Rectal smooth muscle tissue (tissue), 1 donor: ENCODE data around the gene SLC29A2.
"Not testable (repeated sequence)": the region's sequence is repeated elsewhere in the genome, so short reads cannot be mapped to it uniquely, and the experiment has no call there.

Experiments used
- H3K27ac ChIP-seq: one replicate; pipeline ENCODE4 v1.7.0; 2013; ENCODE audit warnings: low read depth, low read length, inconsistent platforms
- H3K27me3 ChIP-seq: one replicate; pipeline ENCODE4 v1.7.0; 2013; ENCODE audit warnings: low read length; ENCODE audit not compliant: control insufficient read depth, insufficient read depth
- H3K36me3 ChIP-seq: one replicate; pipeline ENCODE4 v1.7.0; 2013; ENCODE audit warnings: low read length; ENCODE audit not compliant: control insufficient read depth, insufficient read depth
- H3K4me1 ChIP-seq: one replicate; pipeline ENCODE4 v1.7.0; 2013; ENCODE audit warnings: low read length; ENCODE audit not compliant: control insufficient read depth, insufficient read depth
- H3K4me3 ChIP-seq: one replicate; pipeline ENCODE4 v1.7.0; 2013; ENCODE audit warnings: low read length
- H3K9ac ChIP-seq: one replicate; pipeline ENCODE4 v1.7.0; 2013; ENCODE audit warnings: low read length

Gene SLC29A2

GRCh38 chr11:66322732-66323427, 48.7 kb downstream of the SLC29A2 start:
- H3K27ac ChIP-seq: no peak overlapping the region
- H3K4me1 ChIP-seq: peaks cover 10% of the 10 kb centered on the region
- no peak overlapping the region for H3K9ac ChIP-seq
- no peak overlapping the region for H3K4me3 ChIP-seq
- no peaks in the 10 kb centered on the region for H3K27me3 ChIP-seq
- H3K36me3 ChIP-seq: no peaks in the 10 kb centered on the region

- H3K27ac ChIP-seq: no peak overlapping the region
- no peak overlapping the region for H3K9ac ChIP-seq
- no peak overlapping the region for H3K4me3 ChIP-seq
- no peaks in the 10 kb centered on the region for H3K27me3 ChIP-seq
- H3K36me3 ChIP-seq: no peaks in the 10 kb centered on the region
- H3K4me1 ChIP-seq: peaks cover 9% of the 10 kb centered on the region
These were observed 50.0 kb downstream of the SLC29A2 start for GRCh38 chr11:66321606-66322005.

- not testable (repeated sequence) for H3K4me3 ChIP-seq, H3K27me3 ChIP-seq, H3K9ac ChIP-seq, H3K36me3 ChIP-seq, H3K27ac ChIP-seq
- H3K4me1 ChIP-seq: peaks cover 13% of the 10 kb centered on the region
These were observed 50.8 kb downstream of the SLC29A2 start for GRCh38 chr11:66320748-66321147.

- H3K4me1 ChIP-seq: peaks cover 16% of the 10 kb centered on the region
- H3K36me3 ChIP-seq, H3K27me3 ChIP-seq, H3K4me3 ChIP-seq, H3K9ac ChIP-seq, H3K27ac ChIP-seq: not testable (repeated sequence)
These were observed 51.3 kb downstream of the SLC29A2 start for GRCh38 chr11:66320289-66320688.

- Histone ChIP-seq H3K27me3 (no peaks in the 10 kb centered on the region), H3K4me1 (peaks cover 16% of the 10 kb centered on the region), H3K4me3 (no peak overlapping the region), H3K27ac (no peak overlapping the region), H3K36me3 (no peaks in the 10 kb centered on the region), H3K9ac (no peak overlapping the region)
These were observed 53.0 kb downstream of the SLC29A2 start for GRCh38 chr11:66318600-66318970.

- Histone ChIP-seq H3K4me3 (peak overlapping the region; percentile 50), H3K9ac (peak overlapping the region; percentile 40), H3K27ac (peak overlapping the region; percentile 94), H3K4me1 (peaks cover 16% of the 10 kb centered on the region), H3K36me3 (no peaks in the 10 kb centered on the region), H3K27me3 (no peaks in the 10 kb centered on the region)
These were observed 53.6 kb downstream of the SLC29A2 start for GRCh38 chr11:66317723-66318599.

- Histone ChIP-seq H3K4me3 (peak overlapping the region; percentile 50), H3K9ac (peak overlapping the region; percentile 40)
These were observed 54.2 kb downstream of the SLC29A2 start for GRCh38 chr11:66317322-66317722.

GRCh38 chr11:66316849-66317251, 54.7 kb downstream of the SLC29A2 start, which contains the start of gene CD248:
Gene CD248 (minus strand): TSS chr11:66317044. CDS start chr11:66317027, 17 bp downstream.
- Histone ChIP-seq H3K27ac (peak within 1 kb of the TSS; percentile 94), H3K9ac (peak within 1 kb of the TSS; percentile 40)

More at GRCh38 chr11:66317322-66317722, 54.2 kb downstream of the SLC29A2 start:
- no peaks in the 10 kb centered on the region for H3K27me3 ChIP-seq
- H3K4me1 ChIP-seq: peaks cover 16% of the 10 kb centered on the region
- H3K36me3 ChIP-seq: no peaks in the 10 kb centered on the region
- peak overlapping the region; percentile 94 for H3K27ac ChIP-seq

GRCh38 chr11:66315921-66316811, 55.4 kb downstream of the SLC29A2 start:
- H3K27me3 ChIP-seq: no peaks in the 10 kb centered on the region
- H3K9ac ChIP-seq: peak overlapping the region; percentile 32
- peak overlapping the region; percentile 47 for H3K4me3 ChIP-seq
- H3K27ac ChIP-seq: peak overlapping the region; percentile 94
- peaks cover 16% of the 10 kb centered on the region for H3K4me1 ChIP-seq
- H3K36me3 ChIP-seq: no peaks in the 10 kb centered on the region

More at GRCh38 chr11:66316849-66317251, 54.7 kb downstream of the SLC29A2 start, which contains the start of gene CD248:
- H3K36me3 ChIP-seq: no peaks in the 10 kb centered on the region
- no peaks in the 10 kb centered on the region for H3K27me3 ChIP-seq
- H3K4me1 ChIP-seq: peaks cover 16% of the 10 kb centered on the region
- peak within 1 kb of the TSS; percentile 50 for H3K4me3 ChIP-seq

GRCh38 chr11:66315498-66315885, 56.1 kb downstream of the SLC29A2 start:
- Histone ChIP-seq H3K27me3 (no peaks in the 10 kb centered on the region), H3K36me3 (no peaks in the 10 kb centered on the region), H3K9ac (no peak overlapping the region), H3K27ac (no peak overlapping the region), H3K4me3 (peak overlapping the region; percentile 47), H3K4me1 (peaks cover 16% of the 10 kb centered on the region)

- peaks cover 16% of the 10 kb centered on the region for H3K4me1 ChIP-seq
These were observed 56.7 kb downstream of the SLC29A2 start for GRCh38 chr11:66314561-66315497.

More at GRCh38 chr11:66314561-66315497, 56.7 kb downstream of the SLC29A2 start:
- H3K9ac ChIP-seq: no peak overlapping the region
- H3K4me3 ChIP-seq: peak overlapping the region; percentile 47
- no peak overlapping the region for H3K27ac ChIP-seq
- H3K36me3 ChIP-seq: no peaks in the 10 kb centered on the region
- no peaks in the 10 kb centered on the region for H3K27me3 ChIP-seq
